HCT116 (cell line): ENCODE data around the gene GATB. TPM values are rescaled to one million over a fixed set of nuclear protein-coding genes. Genes with fewer than 3 reads are reported as not detected.

Experiments
- ATAC-seq: fragments of 200-7000 bp; cut with Tn5 transposase; 2 replicates; pipeline ENCODE4 v1.9.1; 2020; ENCODE audit warnings: mild to moderate bottlenecking, moderate library complexity
- BruUV-seq: library from RNA; stranded (reverse); fragments of 400-500 nt; replicated peaks from 2 replicates; lab custom pipeline; 2021; lab: Mats Ljungman, UMichigan
- CTCF ChIA-PET: fragments of 300-600 bp; sonication (Branson Sonifier 250); formaldehyde crosslinking; loops from one replicate; lab custom pipeline; 2021; ENCODE audit warnings: antibody characterized with exemption; lab: Charles Lee
- POLR2A ChIA-PET: fragments of 300-600, 350-600 bp; sonication (Branson Sonifier 250); formaldehyde crosslinking; loops from one replicate; lab custom pipeline; 2021; ENCODE audit warnings: antibody characterized with exemption; lab: Charles Lee
- RAD21 ChIA-PET, 2 experiments: fragments of 300-600 bp; sonication (Branson Sonifier 250); formaldehyde crosslinking; loops; one replicate each; lab custom pipeline; 2023; ENCODE audit warnings: low total read pairs in 2 of 2; ENCODE audit not compliant: uncharacterized antibody in 2 of 2, unreplicated experiment in 2 of 2, low non-redundant PET in 1 of 2; lab: Charles Lee
- DNase-seq: peaks from one replicate; pipeline ENCODE4 v3.0.0-alpha.2; 2010; ENCODE audit warnings: low read depth, low spot score
- H2AFZ ChIP-seq: fragments of 200-600 bp; shearing (Covaris generic), sonication (generic); 2 replicates; pipeline ENCODE4 v1.6.1; 2017; ENCODE audit warnings: low read depth, mixed run types, mixed read lengths, antibody characterized with exemption, low read length; ENCODE audit not compliant: poor library complexity, severe bottlenecking
- H3K27ac ChIP-seq: 2 replicates; pipeline ENCODE4 v1.5.1; 2012; ENCODE audit warnings: low read depth, low read length
- H3K27me3 ChIP-seq: fragments of 200-600 bp; sonication (generic); 2 replicates; pipeline ENCODE4 v1.6.1; 2016; ENCODE audit warnings: mixed run types, low read length, mixed read lengths; ENCODE audit not compliant: insufficient read depth
- H3K36me3 ChIP-seq, 2 experiments: fragments of 200-500 bp in 1 of 2; fragments of 200-600 bp in 1 of 2; sonication (Bioruptor generic) in 1 of 2; sonication (generic) in 1 of 2; 2 replicates each; pipeline versions ENCODE4 v1.5.1 to v1.6.1; 2014 to 2016; ENCODE audit warnings: low read length in 2 of 2, inconsistent platforms in 1 of 2, mixed read lengths in 1 of 2, mixed run types in 1 of 2; ENCODE audit not compliant: insufficient read depth in 2 of 2, control insufficient read depth in 1 of 2
- H3K4me1 ChIP-seq, 2 experiments: fragments of 200-600 bp in 1 of 2; sonication (generic) in 1 of 2; 2 replicates each; pipeline versions ENCODE4 v1.5.1 to v1.6.1; 2012 to 2017; ENCODE audit warnings: low read length in 2 of 2, inconsistent platforms in 1 of 2, mild to moderate bottlenecking in 1 of 2, mixed read lengths in 1 of 2, mixed run types in 1 of 2, moderate library complexity in 1 of 2; ENCODE audit not compliant: insufficient read depth in 2 of 2, control insufficient read depth in 1 of 2
- H3K4me2 ChIP-seq: fragments of 200-600 bp; sonication (generic); 2 replicates; pipeline ENCODE4 v1.6.1; 2017; ENCODE audit warnings: mixed run types, low read length, mixed read lengths
- H3K4me3 ChIP-seq, 2 experiments: fragments of 200-600 bp in 1 of 2; sonication (generic) in 1 of 2; replicated peaks in 1 of 2; 2 replicates each; pipeline ENCODE4 v1.5.1; 2011 to 2016; ENCODE audit warnings: low read length in 2 of 2, control low read depth in 1 of 2, low read depth in 1 of 2, mild to moderate bottlenecking in 1 of 2, mixed read lengths in 1 of 2, mixed run types in 1 of 2
- H3K79me2 ChIP-seq: fragments of 200-600 bp; sonication (generic); 2 replicates; pipeline ENCODE4 v1.6.1; 2017; ENCODE audit warnings: mild to moderate bottlenecking, mixed run types, low read length, moderate library complexity, mixed read lengths; ENCODE audit not compliant: insufficient read depth
- H3K9ac ChIP-seq: fragments of 200-600 bp; sonication (generic); 2 replicates; pipeline ENCODE4 v1.6.1; 2016; ENCODE audit warnings: low read length, mixed read lengths
- H3K9me2 ChIP-seq: fragments of 200-600 bp; sonication (generic), shearing (Covaris generic); 2 replicates; pipeline ENCODE4 v1.6.1; 2017; ENCODE audit warnings: mixed run types, mild to moderate bottlenecking, moderate library complexity; ENCODE audit not compliant: insufficient read depth
- H3K9me3 ChIP-seq, 2 experiments: fragments of 200-500 bp in 1 of 2; fragments of 200-600 bp in 1 of 2; sonication (Bioruptor generic) in 1 of 2; sonication (generic) in 1 of 2; 2 replicates each; pipeline ENCODE4 v1.6.1; 2014 to 2017; ENCODE audit warnings: low read length in 2 of 2, mixed read lengths in 2 of 2, inconsistent platforms in 1 of 2, low read depth in 1 of 2, mild to moderate bottlenecking in 1 of 2, mixed run types in 1 of 2, moderate library complexity in 1 of 2; ENCODE audit not compliant: control insufficient read depth in 1 of 2, insufficient read depth in 1 of 2
- H4K20me1 ChIP-seq: fragments of 200-600 bp; sonication (generic), shearing (Covaris generic); 2 replicates; pipeline ENCODE4 v1.6.1; 2017; ENCODE audit warnings: mixed run types, mild to moderate bottlenecking, moderate library complexity; ENCODE audit not compliant: insufficient read depth
- CBX3 ChIP-seq: IDR thresholded peaks from 2 replicates; pipeline ENCODE4 v1.6.1; 2012; ENCODE audit warnings: low read depth
- EGR1 ChIP-seq: IDR thresholded peaks from 2 replicates; pipeline ENCODE4 v1.6.1; 2012; ENCODE audit warnings: low read depth
- ELF1 ChIP-seq: IDR thresholded peaks from 2 replicates; pipeline ENCODE4 v1.6.1; 2012; ENCODE audit warnings: low read depth, borderline replicate concordance
- FOSL1 ChIP-seq: IDR thresholded peaks from 2 replicates; pipeline ENCODE4 v1.6.1; 2012; ENCODE audit warnings: low read depth
- POLR2AphosphoS5 ChIP-seq: IDR thresholded peaks from 2 replicates; pipeline ENCODE4 v1.6.1; 2011; ENCODE audit warnings: mild to moderate bottlenecking, low read depth, low read length, moderate library complexity
- SIN3A ChIP-seq: IDR thresholded peaks from 2 replicates; pipeline ENCODE4 v1.6.1; 2012; ENCODE audit warnings: low read depth
- SP1 ChIP-seq: IDR thresholded peaks from 2 replicates; pipeline ENCODE4 v1.6.1; 2012; ENCODE audit warnings: low read depth
- SRF ChIP-seq: IDR thresholded peaks from 2 replicates; pipeline ENCODE4 v1.6.1; 2012; ENCODE audit warnings: low read depth
- TCF7L2 ChIP-seq: IDR thresholded peaks from 2 replicates; pipeline ENCODE4 v1.7.0; 2011; ENCODE audit warnings: borderline replicate concordance, inconsistent platforms; ENCODE audit not compliant: insufficient read depth, insufficient read length; ENCODE audit errors: extremely low read depth
- ZFX ChIP-seq: fragments of 450-650 bp; IDR thresholded peaks from 2 replicates; pipeline ENCODE4 v1.6.1; 2017
- intact Hi-C: fragments of 100-400 bp; cut with micrococcal nuclease; formaldehyde crosslinking; loops from 2 replicates; pipeline ENCODE4 v1.10.0; 2022
- total RNA-seq: library from RNA; stranded (reverse); gene quantifications from one replicate; pipeline ENCODE4 v1.2.1, GENCODE V29; 2021; ENCODE audit not compliant: unreplicated experiment
- TF ChIP-seq, protein P1 (sequence below): IDR thresholded peaks from 2 replicates; pipeline ENCODE4 v1.6.1; 2012
- TF ChIP-seq, protein P2 (sequence below): IDR thresholded peaks from 2 replicates; pipeline ENCODE4 v1.6.1; 2011; ENCODE audit warnings: mild to moderate bottlenecking, low read length, moderate library complexity; ENCODE audit not compliant: insufficient replicate concordance; ENCODE audit errors: extremely low read depth
- TF ChIP-seq, protein P3 (sequence below), 3 experiments: fragments of 200-600 bp in 1 of 3; sonication (generic) in 1 of 3; IDR thresholded peaks in 2 of 3; conservative IDR thresholded peaks in 1 of 3; 2 replicates each; pipeline ENCODE4 v1.5.1; 2012 to 2017; ENCODE audit warnings: low read depth in 2 of 3, low read length in 2 of 3, antibody characterized with exemption in 1 of 3, borderline replicate concordance in 1 of 3, control low read depth in 1 of 3, mild to moderate bottlenecking in 1 of 3, mixed read lengths in 1 of 3, mixed run types in 1 of 3, moderate library complexity in 1 of 3; ENCODE audit not compliant: insufficient read depth in 1 of 3

Gene GATB
- total RNA-seq, 1 experiment from 2014 or later: 29.3 TPM

DNA sequence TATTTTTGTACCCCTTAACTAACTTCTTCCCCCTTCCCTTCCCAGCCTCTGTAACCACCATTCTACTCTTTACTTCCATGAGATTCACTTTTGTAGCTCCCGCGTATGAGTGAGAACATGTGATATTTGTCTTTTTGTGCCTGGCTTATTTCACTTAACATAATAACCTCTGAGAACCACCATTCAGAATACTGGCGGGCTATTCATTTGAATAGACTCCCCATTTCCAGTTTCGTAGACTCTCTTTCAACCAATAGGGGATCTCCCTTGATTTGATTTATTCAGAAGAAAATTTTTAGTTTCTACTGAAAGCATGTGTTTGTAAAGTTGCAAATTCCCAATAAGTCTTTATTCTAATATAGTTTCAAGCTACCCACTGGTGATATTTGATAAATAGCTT is 117.2 kb downstream of the GATB start:
- no peak overlapping the region for H3K27ac ChIP-seq
- no peak overlapping the region for H3K4me2 ChIP-seq
- ChIA-PET RAD21 (no interaction called here), CTCF (interaction anchor here (1.5 kb wide), 1 partner anchor 526 kb away, joined by 12 read pairs; no protein-coding TSS in a partner anchor), POLR2A (no interaction called here)
- intact Hi-C loops: loop anchor here (10.0 kb wide), 1 partner anchor 721 kb away; no protein-coding TSS in a partner anchor
- DNase-seq (no peak), ATAC-seq (no peak)
- no peak overlapping the region for H3K9ac ChIP-seq
- no peaks in the 10 kb centered on the region for H3K36me3 ChIP-seq
- H3K4me3 ChIP-seq: no peak overlapping the region
- H3K79me2 ChIP-seq: no peaks in the 10 kb centered on the region
- no peak for TF ChIP-seq CBX3
- TF ChIP-seq, protein P1, sequence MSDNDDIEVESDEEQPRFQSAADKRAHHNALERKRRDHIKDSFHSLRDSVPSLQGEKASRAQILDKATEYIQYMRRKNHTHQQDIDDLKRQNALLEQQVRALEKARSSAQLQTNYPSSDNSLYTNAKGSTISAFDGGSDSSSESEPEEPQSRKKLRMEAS: no peak
- no peak for TF ChIP-seq SRF
- TF ChIP-seq, protein P2, sequence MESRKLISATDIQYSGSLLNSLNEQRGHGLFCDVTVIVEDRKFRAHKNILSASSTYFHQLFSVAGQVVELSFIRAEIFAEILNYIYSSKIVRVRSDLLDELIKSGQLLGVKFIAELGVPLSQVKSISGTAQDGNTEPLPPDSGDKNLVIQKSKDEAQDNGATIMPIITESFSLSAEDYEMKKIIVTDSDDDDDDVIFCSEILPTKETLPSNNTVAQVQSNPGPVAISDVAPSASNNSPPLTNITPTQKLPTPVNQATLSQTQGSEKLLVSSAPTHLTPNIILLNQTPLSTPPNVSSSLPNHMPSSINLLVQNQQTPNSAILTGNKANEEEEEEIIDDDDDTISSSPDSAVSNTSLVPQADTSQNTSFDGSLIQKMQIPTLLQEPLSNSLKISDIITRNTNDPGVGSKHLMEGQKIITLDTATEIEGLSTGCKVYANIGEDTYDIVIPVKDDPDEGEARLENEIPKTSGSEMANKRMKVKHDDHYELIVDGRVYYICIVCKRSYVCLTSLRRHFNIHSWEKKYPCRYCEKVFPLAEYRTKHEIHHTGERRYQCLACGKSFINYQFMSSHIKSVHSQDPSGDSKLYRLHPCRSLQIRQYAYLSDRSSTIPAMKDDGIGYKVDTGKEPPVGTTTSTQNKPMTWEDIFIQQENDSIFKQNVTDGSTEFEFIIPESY: no peak
- no peak for TF ChIP-seq ZFX
- TF ChIP-seq SIN3A: no peak
- TF ChIP-seq FOSL1: no peak
- H4K20me1 ChIP-seq: no peaks in the 10 kb centered on the region
- BruUV-seq: no TSS peak
- no peak overlapping the region for H2AFZ ChIP-seq
- no peaks in the 10 kb centered on the region for H3K9me3 ChIP-seq
- H3K4me1 ChIP-seq: peaks cover 0 to 4% of the 10 kb centered on the region in 2 experiments; a peak in 1 of 4 replicates
- no peaks in the 10 kb centered on the region for H3K9me2 ChIP-seq
- no peaks in the 10 kb centered on the region for H3K27me3 ChIP-seq

DNA sequence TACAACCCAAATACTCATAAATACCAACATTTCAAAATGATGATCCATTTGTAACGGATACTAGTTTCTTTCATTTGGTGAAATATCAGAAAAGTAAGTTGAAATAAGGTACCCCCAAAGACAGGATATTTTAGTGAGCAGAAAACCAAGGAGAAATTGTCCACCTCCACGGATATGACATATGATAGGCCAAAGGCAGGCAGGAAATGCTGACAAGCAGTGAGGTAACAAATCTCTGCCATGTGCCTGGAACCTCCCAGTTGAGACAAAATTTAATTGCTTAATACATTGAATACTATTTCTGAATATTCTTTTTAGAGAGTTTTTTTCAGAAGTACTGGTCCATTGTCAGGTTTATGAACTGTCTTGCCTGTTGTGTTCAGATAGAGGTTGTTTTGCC is 118.8 kb downstream of the GATB start:
- Histone ChIP-seq H3K4me2 (no peak overlapping the region), H3K79me2 (no peaks in the 10 kb centered on the region), H3K36me3 (no peaks in the 10 kb centered on the region), H3K27ac (no peak overlapping the region), H2AFZ (no peak overlapping the region), H3K27me3 (no peaks in the 10 kb centered on the region), H3K9ac (no peak overlapping the region), H3K9me2 (no peaks in the 10 kb centered on the region), H3K4me1 (peaks cover 0 to 4% of the 10 kb centered on the region in 2 experiments; a peak in 1 of 4 replicates), H4K20me1 (no peaks in the 10 kb centered on the region), H3K4me3 (no peak overlapping the region), H3K9me3 (no peaks in the 10 kb centered on the region)
- ATAC-seq: no peak
- no TSS peak for BruUV-seq
- CTCF ChIA-PET: no interaction called here
- no peak for DNase-seq
- RAD21 ChIA-PET: no interaction called here
- intact Hi-C loops: loop anchor here (10.0 kb wide), 1 partner anchor 723 kb away; no protein-coding TSS in a partner anchor
- POLR2A ChIA-PET: no interaction called here
- TF ChIP-seq, protein P1: no peak
- TF ChIP-seq FOSL1: no peak
- TF ChIP-seq, protein P3, sequence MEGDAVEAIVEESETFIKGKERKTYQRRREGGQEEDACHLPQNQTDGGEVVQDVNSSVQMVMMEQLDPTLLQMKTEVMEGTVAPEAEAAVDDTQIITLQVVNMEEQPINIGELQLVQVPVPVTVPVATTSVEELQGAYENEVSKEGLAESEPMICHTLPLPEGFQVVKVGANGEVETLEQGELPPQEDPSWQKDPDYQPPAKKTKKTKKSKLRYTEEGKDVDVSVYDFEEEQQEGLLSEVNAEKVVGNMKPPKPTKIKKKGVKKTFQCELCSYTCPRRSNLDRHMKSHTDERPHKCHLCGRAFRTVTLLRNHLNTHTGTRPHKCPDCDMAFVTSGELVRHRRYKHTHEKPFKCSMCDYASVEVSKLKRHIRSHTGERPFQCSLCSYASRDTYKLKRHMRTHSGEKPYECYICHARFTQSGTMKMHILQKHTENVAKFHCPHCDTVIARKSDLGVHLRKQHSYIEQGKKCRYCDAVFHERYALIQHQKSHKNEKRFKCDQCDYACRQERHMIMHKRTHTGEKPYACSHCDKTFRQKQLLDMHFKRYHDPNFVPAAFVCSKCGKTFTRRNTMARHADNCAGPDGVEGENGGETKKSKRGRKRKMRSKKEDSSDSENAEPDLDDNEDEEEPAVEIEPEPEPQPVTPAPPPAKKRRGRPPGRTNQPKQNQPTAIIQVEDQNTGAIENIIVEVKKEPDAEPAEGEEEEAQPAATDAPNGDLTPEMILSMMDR (IDR thresholded peaks at IDR 0.05 in 2 of 3, conservative IDR thresholded peaks at IDR 0.05 in 1 of 3; ENCODE audit: borderline replicate concordance in 1 of 3, insufficient read depth in 1 of 3, low read depth in 2 of 3, low read length in 2 of 3): no peak
- no peak for TF ChIP-seq EGR1
- TF ChIP-seq POLR2AphosphoS5: no peak
- no peak for TF ChIP-seq SRF
- no peak for TF ChIP-seq TCF7L2
- TF ChIP-seq, protein P2: no peak
- no peak for TF ChIP-seq SP1
- no peak for TF ChIP-seq SIN3A
- no peak for TF ChIP-seq ELF1
